Cardiac muscle cell (in vitro differentiated cells and primary cell): ENCODE measurements around the gene R3HDM2. TPM values are rescaled to one million over a fixed set of nuclear protein-coding genes. Genes with fewer than 3 reads are reported as not detected.

Source experiments
- DNase-seq, 2 donors: peaks; one replicate each; pipeline versions ENCODE4 v3.0.0 to v3.0.0-alpha.2; 2010 to 2017; ENCODE audit warnings: low read depth in 1 of 2, low spot score in 1 of 2
- H3K27ac ChIP-seq: fragments of 200-600 bp; sonication (generic); 2 replicates; pipeline ENCODE4 v1.5.1; 2016
- H3K27me3 ChIP-seq: fragments of 200-600 bp; sonication (generic); 2 replicates; pipeline ENCODE4 v1.6.0; 2016; ENCODE audit warnings: control low read depth
- H3K36me3 ChIP-seq: fragments of 200-600 bp; sonication (generic); 2 replicates; pipeline ENCODE4 v1.5.1; 2016; ENCODE audit warnings: control low read depth
- H3K4me1 ChIP-seq: fragments of 200-600 bp; sonication (generic); 2 replicates; pipeline ENCODE4 v1.8.1; 2017; ENCODE audit warnings: low read depth, mild to moderate bottlenecking, mixed run types
- H3K4me3 ChIP-seq: fragments of 200-600 bp; sonication (generic); 2 replicates; pipeline ENCODE4 v1.5.1; 2016; ENCODE audit warnings: mild to moderate bottlenecking
- H3K9me3 ChIP-seq: fragments of 200-600 bp; sonication (generic); 2 replicates; pipeline ENCODE4 v1.5.1; 2017; ENCODE audit warnings: low read depth, mild to moderate bottlenecking, control low read depth
- polyA plus RNA-seq: library from polyadenylated mRNA; unstranded; fragments of >200 nt; fragmentation: Nextera tagmentation; extraction: Ambion mirVana; gene quantifications from 2 replicates; pipeline ENCODE4 v1.2.1, GENCODE V29; 2016
- total RNA-seq: library from RNA; depleted of rRNA; stranded (reverse); fragments of >200 nt; gene quantifications from 2 replicates; pipeline ENCODE4 v1.2.3, GENCODE V29; 2016
- TF ChIP-seq, protein P1 (sequence below): IDR thresholded peaks from 2 replicates; pipeline ENCODE4 v1.5.1; 2012; ENCODE audit warnings: low read depth, mild to moderate bottlenecking, low read length

Gene R3HDM2
- total and polyA plus RNA-seq, 2 experiments from 2014 or later = 23.3 to 59.9 TPM

DNA sequence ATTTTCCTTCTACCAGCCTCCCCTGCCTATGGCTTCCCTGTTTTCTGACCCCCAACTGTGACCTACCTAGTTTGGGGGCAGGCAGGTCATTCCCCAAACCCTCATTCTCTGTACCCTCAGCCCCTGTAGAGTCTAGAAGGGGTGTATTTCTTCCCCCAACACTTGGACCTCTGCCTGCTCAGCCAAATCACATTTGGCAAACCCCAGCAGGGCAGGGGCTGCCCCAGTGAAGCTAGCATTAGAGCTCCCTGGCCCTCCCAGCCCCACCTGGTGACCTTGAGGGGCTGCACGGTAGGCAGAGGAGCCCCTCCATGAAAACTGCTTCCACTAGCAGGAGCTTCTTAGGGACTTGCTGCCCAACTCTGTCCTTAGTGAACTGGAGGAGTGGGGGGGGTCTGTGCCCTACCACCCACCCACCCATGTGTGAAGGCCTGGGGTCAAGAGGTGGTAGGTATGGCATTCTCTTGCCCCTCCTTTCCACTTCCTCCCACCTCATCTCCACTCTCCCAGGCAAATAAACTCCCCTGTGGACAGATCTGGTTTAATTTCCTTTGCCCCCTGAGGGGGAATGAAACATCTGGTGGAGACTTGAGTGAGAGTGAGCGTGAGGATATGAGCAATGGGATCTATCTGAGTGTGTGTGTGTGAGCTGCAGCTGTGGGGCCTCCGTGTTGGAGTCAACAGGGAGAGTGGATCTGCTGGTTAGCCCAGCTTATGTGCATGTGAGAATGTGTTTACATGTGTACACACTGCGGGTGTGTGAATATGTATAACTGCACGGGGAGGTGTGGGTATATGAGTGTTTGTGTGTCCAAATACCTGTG lies 212.6 kb downstream of the R3HDM2 start:
- TF ChIP-seq, protein P1, sequence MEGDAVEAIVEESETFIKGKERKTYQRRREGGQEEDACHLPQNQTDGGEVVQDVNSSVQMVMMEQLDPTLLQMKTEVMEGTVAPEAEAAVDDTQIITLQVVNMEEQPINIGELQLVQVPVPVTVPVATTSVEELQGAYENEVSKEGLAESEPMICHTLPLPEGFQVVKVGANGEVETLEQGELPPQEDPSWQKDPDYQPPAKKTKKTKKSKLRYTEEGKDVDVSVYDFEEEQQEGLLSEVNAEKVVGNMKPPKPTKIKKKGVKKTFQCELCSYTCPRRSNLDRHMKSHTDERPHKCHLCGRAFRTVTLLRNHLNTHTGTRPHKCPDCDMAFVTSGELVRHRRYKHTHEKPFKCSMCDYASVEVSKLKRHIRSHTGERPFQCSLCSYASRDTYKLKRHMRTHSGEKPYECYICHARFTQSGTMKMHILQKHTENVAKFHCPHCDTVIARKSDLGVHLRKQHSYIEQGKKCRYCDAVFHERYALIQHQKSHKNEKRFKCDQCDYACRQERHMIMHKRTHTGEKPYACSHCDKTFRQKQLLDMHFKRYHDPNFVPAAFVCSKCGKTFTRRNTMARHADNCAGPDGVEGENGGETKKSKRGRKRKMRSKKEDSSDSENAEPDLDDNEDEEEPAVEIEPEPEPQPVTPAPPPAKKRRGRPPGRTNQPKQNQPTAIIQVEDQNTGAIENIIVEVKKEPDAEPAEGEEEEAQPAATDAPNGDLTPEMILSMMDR = no peak
- H3K36me3 ChIP-seq = no peaks in the 10 kb centered on the region
- no peak overlapping the region for H3K4me3 ChIP-seq
- no peaks in the 10 kb centered on the region for H3K4me1 ChIP-seq
- H3K9me3 ChIP-seq = no peaks in the 10 kb centered on the region
- H3K27ac ChIP-seq = no peak overlapping the region
- peaks cover 97% of the 10 kb centered on the region for H3K27me3 ChIP-seq
- DNase-seq = no peak

- no peaks in the 10 kb centered on the region for H3K9me3 ChIP-seq
- no peak overlapping the region for H3K27ac ChIP-seq
- peaks cover 86% of the 10 kb centered on the region for H3K27me3 ChIP-seq
- H3K36me3 ChIP-seq = no peaks in the 10 kb centered on the region
- H3K4me3 ChIP-seq = peak overlapping the region; percentile 31
- TF ChIP-seq, protein P1 = no peak
- H3K4me1 ChIP-seq = no peaks in the 10 kb centered on the region
- no peak for DNase-seq
Measured at GRCh38 chr12:57216921-57217879, 213.6 kb downstream of the R3HDM2 start.

DNA sequence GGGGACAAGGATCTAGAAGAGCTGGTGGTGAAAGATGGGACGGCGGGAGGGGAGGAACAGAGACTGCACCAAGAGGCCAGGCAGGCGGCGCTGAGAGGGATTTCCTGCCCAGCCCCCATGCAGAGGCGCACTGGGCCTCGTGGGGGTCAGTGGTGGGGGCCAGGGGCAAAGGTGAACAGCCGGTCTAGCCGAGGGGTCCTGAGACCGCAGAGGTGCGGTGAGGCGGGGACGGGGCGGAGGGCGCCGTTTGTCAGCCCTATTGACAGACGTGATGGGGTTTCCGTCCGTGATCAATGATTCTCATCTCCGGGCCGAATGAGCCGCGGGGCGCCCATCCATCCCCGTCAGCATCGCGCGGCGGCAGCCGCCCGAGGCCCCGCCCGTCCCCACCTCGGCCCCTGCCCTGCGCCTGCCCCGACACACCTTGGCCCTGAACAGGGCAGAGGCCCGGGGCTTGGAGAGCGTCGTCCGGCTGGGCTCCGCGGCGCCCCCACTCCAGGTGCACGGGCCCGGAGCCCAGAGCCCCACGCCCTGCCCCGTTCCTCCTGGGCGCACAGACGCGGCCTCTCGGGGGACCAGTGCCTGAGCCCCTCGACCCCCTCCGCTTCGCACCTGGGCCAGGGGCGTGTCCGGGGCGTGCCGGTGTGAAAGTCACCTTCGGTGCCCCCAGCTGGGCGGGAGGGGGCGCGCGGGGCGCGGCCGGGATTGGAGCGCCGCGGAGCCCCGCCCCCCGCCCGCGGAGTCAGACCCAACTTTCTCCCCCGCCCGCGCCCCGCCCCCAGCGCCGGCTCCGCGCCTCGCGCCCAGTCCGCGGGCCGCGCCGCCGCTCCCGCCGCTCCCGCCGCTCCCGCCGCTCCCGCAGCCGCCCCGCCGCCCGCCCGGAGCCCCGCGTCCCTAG lies 214.6 kb downstream of the R3HDM2 start, which contains the start of gene NXPH4:
TSS of gene NXPH4 (plus strand) at position 781 of the 898 bp plus-strand sequence. CDS start 176 bp downstream, outside the sequence.
- H3K9me3 ChIP-seq = no peaks in the 10 kb centered on the region
- DNase-seq = peak in 1 of 2 donors; percentile 45
- H3K4me1 ChIP-seq = no peaks in the 10 kb centered on the region
- peaks cover 77% of the 10 kb centered on the region for H3K27me3 ChIP-seq
- H3K4me3 ChIP-seq = peak within 1 kb of the TSS; percentile 31
- no peaks in the 10 kb centered on the region for H3K36me3 ChIP-seq
- TF ChIP-seq, protein P1 = no peak
- no peak within 1 kb of the TSS for H3K27ac ChIP-seq

GRCh38 chr12:57215668-57216013 lies 215.2 kb downstream of the R3HDM2 start:
- H3K27me3 ChIP-seq = peaks cover 71% of the 10 kb centered on the region
- H3K27ac ChIP-seq = no peak overlapping the region

More at GRCh38 chr12:57215668-57216013, 215.2 kb downstream of the R3HDM2 start:
- TF ChIP-seq, protein P1 = no peak
- no peak for DNase-seq
- peaks cover 3% of the 10 kb centered on the region for H3K36me3 ChIP-seq
- H3K4me1 ChIP-seq = no peaks in the 10 kb centered on the region
- H3K4me3 ChIP-seq = no peak overlapping the region
- H3K9me3 ChIP-seq = no peaks in the 10 kb centered on the region
